ENCODE measurements around the gene CYP4A11.

Gene CYP4A11

GRCh38 chr1:46910790-46911189, 30.5 kb downstream of the CYP4A11 start:
- no peak for ATAC-seq
- TF ChIP-seq, protein P1, sequence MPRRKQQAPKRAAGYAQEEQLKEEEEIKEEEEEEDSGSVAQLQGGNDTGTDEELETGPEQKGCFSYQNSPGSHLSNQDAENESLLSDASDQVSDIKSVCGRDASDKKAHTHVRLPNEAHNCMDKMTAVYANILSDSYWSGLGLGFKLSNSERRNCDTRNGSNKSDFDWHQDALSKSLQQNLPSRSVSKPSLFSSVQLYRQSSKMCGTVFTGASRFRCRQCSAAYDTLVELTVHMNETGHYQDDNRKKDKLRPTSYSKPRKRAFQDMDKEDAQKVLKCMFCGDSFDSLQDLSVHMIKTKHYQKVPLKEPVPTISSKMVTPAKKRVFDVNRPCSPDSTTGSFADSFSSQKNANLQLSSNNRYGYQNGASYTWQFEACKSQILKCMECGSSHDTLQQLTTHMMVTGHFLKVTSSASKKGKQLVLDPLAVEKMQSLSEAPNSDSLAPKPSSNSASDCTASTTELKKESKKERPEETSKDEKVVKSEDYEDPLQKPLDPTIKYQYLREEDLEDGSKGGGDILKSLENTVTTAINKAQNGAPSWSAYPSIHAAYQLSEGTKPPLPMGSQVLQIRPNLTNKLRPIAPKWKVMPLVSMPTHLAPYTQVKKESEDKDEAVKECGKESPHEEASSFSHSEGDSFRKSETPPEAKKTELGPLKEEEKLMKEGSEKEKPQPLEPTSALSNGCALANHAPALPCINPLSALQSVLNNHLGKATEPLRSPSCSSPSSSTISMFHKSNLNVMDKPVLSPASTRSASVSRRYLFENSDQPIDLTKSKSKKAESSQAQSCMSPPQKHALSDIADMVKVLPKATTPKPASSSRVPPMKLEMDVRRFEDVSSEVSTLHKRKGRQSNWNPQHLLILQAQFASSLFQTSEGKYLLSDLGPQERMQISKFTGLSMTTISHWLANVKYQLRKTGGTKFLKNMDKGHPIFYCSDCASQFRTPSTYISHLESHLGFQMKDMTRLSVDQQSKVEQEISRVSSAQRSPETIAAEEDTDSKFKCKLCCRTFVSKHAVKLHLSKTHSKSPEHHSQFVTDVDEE (CRISPR knock-in tag; IDR thresholded peaks at IDR 0.05): no peak
- TF ChIP-seq ZNF70 (CRISPR knock-in tag; IDR thresholded peaks at IDR 0.05) (no peak), PPARA (CRISPR knock-in tag; IDR thresholded peaks at IDR 0.05; ENCODE audit: borderline replicate concordance) (no peak), CSDC2 (CRISPR knock-in tag; IDR thresholded peaks at IDR 0.05) (no peak), BACH2 (CRISPR knock-in tag; IDR thresholded peaks at IDR 0.05; ENCODE audit: borderline replicate concordance) (no peak), ESRRG (CRISPR knock-in tag; IDR thresholded peaks at IDR 0.05) (no peak), OSR1 (CRISPR knock-in tag; IDR thresholded peaks at IDR 0.05) (no peak), ZNF565 (CRISPR knock-in tag; conservative IDR thresholded peaks at IDR 0.05; ENCODE audit: low read depth) (no peak), ZNF8 (CRISPR knock-in tag; IDR thresholded peaks at IDR 0.05) (no peak), ZC3H10 (CRISPR knock-in tag; IDR thresholded peaks at IDR 0.05) (no peak)
- TF ChIP-seq, protein P2, sequence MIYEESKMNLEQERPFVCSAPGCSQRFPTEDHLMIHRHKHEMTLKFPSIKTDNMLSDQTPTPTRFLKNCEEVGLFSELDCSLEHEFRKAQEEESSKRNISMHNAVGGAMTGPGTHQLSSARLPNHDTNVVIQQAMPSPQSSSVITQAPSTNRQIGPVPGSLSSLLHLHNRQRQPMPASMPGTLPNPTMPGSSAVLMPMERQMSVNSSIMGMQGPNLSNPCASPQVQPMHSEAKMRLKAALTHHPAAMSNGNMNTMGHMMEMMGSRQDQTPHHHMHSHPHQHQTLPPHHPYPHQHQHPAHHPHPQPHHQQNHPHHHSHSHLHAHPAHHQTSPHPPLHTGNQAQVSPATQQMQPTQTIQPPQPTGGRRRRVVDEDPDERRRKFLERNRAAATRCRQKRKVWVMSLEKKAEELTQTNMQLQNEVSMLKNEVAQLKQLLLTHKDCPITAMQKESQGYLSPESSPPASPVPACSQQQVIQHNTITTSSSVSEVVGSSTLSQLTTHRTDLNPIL (CRISPR knock-in tag; IDR thresholded peaks at IDR 0.05; ENCODE audit: low read depth): no peak

GRCh38 chr1:46903481-46903880, 37.8 kb downstream of the CYP4A11 start:
- no peak for ATAC-seq
- TF ChIP-seq, protein P2 (CRISPR knock-in tag; IDR thresholded peaks at IDR 0.05; ENCODE audit: low read depth): no peak
- TF ChIP-seq ZNF565 (CRISPR knock-in tag; conservative IDR thresholded peaks at IDR 0.05; ENCODE audit: low read depth) (no peak), RARB (CRISPR knock-in tag; IDR thresholded peaks at IDR 0.05) (no peak), ZNF8 (CRISPR knock-in tag; IDR thresholded peaks at IDR 0.05) (no peak), PPARA (CRISPR knock-in tag; IDR thresholded peaks at IDR 0.05; ENCODE audit: borderline replicate concordance) (no peak), ZNF70 (CRISPR knock-in tag; IDR thresholded peaks at IDR 0.05) (no peak), SNAI2 (CRISPR knock-in tag; IDR thresholded peaks at IDR 0.05) (no peak), PATZ1 (CRISPR knock-in tag; IDR thresholded peaks at IDR 0.05; ENCODE audit: borderline replicate concordance) (no peak), CSDC2 (CRISPR knock-in tag; IDR thresholded peaks at IDR 0.05) (no peak), ZC3H10 (CRISPR knock-in tag; IDR thresholded peaks at IDR 0.05) (no peak), ZFP3 (CRISPR knock-in tag; IDR thresholded peaks at IDR 0.05) (no peak), ARNTL (CRISPR knock-in tag; IDR thresholded peaks at IDR 0.05; ENCODE audit: borderline replicate concordance, low read depth) (no peak), ZFP30 (CRISPR knock-in tag; IDR thresholded peaks at IDR 0.05) (no peak), ISL1 (CRISPR knock-in tag; IDR thresholded peaks at IDR 0.05) (no peak), BACH2 (CRISPR knock-in tag; IDR thresholded peaks at IDR 0.05; ENCODE audit: borderline replicate concordance) (no peak), TOX (CRISPR knock-in tag; IDR thresholded peaks at IDR 0.05; ENCODE audit: borderline replicate concordance) (no peak), CSRNP3 (CRISPR knock-in tag; IDR thresholded peaks at IDR 0.05) (no peak), GLIS3 (CRISPR knock-in tag; IDR thresholded peaks at IDR 0.05) (no peak)
- TF ChIP-seq, protein P3, sequence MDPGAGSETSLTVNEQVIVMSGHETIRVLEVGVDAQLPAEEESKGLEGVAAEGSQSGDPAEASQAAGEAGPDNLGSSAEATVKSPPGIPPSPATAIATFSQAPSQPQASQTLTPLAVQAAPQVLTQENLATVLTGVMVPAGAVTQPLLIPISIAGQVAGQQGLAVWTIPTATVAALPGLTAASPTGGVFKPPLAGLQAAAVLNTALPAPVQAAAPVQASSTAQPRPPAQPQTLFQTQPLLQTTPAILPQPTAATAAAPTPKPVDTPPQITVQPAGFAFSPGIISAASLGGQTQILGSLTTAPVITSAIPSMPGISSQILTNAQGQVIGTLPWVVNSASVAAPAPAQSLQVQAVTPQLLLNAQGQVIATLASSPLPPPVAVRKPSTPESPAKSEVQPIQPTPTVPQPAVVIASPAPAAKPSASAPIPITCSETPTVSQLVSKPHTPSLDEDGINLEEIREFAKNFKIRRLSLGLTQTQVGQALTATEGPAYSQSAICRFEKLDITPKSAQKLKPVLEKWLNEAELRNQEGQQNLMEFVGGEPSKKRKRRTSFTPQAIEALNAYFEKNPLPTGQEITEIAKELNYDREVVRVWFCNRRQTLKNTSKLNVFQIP (CRISPR knock-in tag; IDR thresholded peaks at IDR 0.05; ENCODE audit: borderline replicate concordance, low read depth): no peak

Data from SK-N-SH treated with all-trans-retinoic acid at 6 μM for 48 hours (cell line).